ENCODE results near the gene ACAD9.
A peak's percentile ranks its signal among the peaks of the same experiment; 100 is the strongest.

The ACAD9 gene

DNA sequence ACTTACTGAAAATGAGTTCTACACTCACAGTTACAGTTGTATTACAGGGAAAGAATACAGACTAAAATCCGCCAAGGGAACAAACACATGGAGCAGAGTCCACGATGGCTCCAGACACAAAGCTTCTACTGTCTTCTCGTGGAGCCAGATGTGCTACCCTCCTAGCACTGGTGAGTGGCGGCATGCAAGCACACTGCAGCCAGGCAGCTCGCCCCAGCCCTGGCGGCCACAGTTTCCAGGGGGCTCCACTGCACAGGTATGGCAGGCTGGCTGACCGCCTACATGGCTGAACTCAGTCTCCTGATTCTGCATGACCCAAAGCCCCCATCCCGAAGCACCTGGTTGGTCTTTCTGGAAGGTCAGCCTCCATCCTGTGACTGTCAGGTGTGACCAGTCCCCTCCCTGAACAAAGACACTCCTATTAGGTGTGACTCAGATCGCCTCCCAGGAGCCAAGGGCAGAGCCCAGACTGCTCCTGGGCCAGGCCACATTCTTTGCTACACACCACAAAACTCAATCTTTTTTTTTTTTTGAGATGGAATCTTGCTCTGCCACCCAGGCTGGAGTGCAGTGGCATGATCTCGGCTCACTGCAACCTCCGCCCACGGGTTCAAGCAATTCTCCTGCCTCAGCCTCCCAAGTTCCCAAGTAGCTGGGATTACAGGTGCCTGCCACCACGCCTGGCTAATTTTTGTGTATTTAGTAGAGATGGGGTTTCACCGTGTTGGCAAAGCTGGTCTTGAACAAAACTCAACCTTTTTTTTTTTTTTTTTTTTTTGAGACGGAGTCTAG lies 62.9 kb downstream of the ACAD9 start:
- DNase-seq, result no peak

DNA sequence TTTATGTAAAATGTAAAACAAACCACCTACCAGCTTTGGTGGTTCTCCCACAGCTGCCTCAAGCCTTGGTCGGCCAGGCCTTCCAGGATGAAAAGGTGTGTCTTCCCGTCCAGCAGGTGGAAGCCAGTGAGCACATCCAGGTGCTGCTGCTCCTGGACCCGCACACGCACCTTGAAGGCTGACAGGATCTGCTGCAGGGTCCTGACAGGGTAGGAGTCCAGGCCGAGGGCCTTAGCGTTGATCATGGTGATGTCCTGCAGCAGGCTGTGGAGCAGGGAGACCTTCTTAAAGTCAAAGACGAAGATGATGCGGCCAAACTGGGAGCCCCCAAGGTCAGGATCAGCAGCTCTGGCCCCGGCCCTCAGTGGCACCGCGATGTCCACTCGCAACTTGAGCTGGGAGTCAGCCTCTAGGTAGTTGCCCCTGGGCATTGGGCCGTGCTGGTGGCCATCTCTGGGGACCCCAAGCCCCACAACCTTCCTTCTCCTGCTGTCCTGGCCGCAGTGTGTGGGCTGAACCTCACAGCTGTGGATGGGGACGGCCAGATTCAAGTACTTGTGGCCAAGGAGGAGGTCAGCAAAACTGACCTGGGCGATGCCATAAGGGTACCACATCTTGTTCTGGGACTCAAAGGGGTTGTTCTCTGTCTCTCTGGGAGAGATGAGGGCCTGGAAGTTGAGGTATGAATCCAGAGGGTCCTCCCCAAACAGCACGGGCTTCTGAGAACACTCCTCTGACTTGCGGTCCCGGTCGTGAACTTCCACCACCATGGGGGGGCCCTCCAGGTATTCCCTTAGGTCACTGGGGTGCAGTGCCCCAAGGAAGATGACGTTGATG lies 65.8 kb downstream of the ACAD9 start:
- DNase-seq, result no peak

DNA sequence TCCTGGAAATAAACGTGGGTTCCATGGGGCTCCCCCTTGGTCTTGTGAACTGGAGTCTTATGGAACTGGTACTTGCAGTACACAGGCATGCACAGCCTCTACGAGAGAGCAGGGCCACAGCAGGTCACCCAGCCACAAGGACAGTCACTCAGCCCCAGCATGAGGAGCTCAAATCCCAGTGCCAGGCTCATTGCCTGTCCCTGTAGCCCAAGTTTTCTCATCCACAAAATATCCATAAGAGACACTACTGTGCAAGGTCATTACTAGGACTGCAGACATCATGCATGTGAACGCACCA lies 66.4 kb downstream of the ACAD9 start:
- DNase-seq, result no peak

DNA sequence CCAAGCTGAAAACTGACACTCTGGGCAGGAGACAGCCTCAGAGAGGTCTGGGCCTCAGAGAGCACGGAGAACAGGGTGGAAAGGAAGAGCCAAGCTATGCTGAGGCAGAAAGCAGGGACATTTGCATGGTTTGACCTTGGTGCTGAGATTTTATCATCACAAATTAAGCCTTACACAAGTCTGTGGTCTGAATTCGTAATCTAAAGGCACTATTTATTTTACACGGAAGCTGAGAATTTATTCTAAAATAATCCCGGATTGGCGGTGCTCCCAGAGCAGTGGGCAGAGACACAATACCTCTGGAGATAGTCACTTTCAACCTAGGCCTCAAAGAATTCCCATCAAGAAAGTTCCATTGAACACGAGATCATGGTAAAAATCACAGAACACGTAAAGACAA lies 67.0 kb downstream of the ACAD9 start:
- DNase-seq, result no peak

DNA sequence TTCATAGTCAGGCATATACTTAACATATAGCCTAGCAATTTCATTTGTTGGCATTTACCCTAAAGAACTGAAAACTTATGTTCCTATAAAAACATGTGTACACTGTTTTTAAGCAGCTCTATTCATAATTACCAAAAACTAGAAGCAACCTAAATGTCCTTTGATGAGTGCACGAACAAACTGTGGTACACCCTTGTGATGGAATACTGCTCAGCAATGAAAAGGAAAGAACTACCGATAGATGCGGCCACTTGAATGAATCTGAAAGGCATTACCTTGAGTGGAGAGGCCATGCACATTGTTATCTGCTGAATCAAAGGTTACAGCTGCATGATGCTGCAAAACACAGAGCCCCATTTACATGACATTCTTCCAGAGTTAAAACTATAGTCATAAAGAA lies 69.7 kb downstream of the ACAD9 start:
- DNase-seq, result no peak

DNA sequence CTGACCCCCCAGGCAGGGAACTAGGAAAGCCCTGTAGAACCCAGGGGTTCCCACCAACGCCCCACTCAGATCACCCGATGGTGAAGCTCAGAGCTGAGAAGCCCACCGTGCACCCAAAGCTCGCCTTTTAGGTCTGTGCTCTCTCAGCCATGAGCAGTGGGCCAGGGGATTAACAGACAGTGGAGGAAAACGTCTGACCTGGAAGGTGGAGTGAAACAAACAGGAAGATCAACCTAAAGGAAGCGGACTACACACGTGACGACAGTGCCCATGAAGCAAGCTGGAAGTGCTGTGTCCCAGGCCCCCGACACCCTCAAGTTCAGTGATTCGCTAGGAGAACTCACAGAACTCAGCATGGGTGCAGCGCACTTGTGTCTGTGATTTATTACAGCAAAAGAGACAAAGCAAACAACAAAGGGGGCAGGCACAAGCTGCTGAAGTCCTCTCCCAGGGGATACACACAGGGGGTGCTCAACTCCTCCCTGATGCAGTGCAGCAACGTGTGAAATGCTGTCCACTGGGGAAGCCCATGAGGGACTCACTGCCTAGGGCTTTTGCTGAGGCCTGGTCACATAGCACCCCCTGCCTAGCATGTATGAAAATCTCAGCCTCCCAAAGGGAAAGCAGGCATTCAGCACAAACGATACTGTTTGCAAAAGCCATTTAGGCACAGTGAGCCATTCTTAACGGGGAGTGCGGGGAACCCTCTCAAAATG lies 71.0 kb downstream of the ACAD9 start:
- peak; percentile 9 for DNase-seq

DNA sequence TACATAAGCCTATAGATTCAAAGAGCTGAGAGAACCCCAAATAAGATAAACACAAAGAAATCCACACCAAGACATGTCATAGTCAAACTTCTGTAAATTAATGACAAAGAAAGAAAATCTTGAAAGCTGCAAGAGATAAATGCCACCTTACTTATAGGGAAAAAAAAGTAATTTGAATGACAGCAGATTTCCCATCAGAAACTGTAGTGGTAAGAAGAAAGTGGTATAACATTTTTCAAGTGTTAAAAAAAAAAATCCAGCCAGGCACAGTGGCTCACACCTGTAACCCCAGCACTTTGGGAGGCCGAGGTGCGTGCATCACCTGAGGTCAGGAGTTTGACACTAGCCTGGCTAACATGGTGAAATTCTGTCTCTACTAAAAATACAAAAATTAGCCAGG lies 77.0 kb downstream of the ACAD9 start:
- DNase-seq, result no peak
